Mesenchymal stem cell (in vitro differentiated cells and primary cell): ENCODE results near the gene SDHA.
A peak's percentile ranks its signal among the peaks of the same experiment; 100 is the strongest.

ENCODE experiments used
- DNase-seq: peaks from one replicate; pipeline ENCODE4 v3.0.0-alpha.2; 2013
- H2AFZ ChIP-seq: one replicate; pipeline ENCODE4 v1.6.1; 2013; ENCODE audit warnings: low read depth, mild to moderate bottlenecking, control low read depth, inconsistent platforms, low read length, moderate library complexity
- H2AK5ac ChIP-seq: 2 replicates; pipeline ENCODE4 v1.6.1; 2013; ENCODE audit warnings: low read length, moderate library complexity, mild to moderate bottlenecking, inconsistent platforms; ENCODE audit not compliant: severe bottlenecking
- H2BK120ac ChIP-seq: one replicate; pipeline ENCODE4 v1.6.1; 2013; ENCODE audit warnings: low read depth, mild to moderate bottlenecking, inconsistent platforms, low read length, moderate library complexity
- H2BK12ac ChIP-seq, 2 experiments: one replicate each; pipeline ENCODE4 v1.6.1; 2013; ENCODE audit warnings: inconsistent platforms in 2 of 2, low read length in 2 of 2, mild to moderate bottlenecking in 2 of 2, moderate library complexity in 2 of 2, control low read depth in 1 of 2
- H2BK15ac ChIP-seq: one replicate; pipeline ENCODE4 v1.6.1; 2013; ENCODE audit warnings: mild to moderate bottlenecking, low read depth, inconsistent platforms; ENCODE audit not compliant: poor library complexity, severe bottlenecking
- H2BK5ac ChIP-seq: 2 replicates; pipeline ENCODE4 v1.6.1; 2013; ENCODE audit warnings: low read depth, mild to moderate bottlenecking, low read length, control low read depth, inconsistent platforms; ENCODE audit not compliant: poor library complexity, severe bottlenecking
- H3K14ac ChIP-seq, 2 experiments: one replicate each; pipeline ENCODE4 v1.6.1; 2013; ENCODE audit warnings: inconsistent platforms in 2 of 2, low read length in 2 of 2, control low read depth in 1 of 2, mild to moderate bottlenecking in 1 of 2, moderate library complexity in 1 of 2
- H3K18ac ChIP-seq, 2 experiments: one replicate each; pipeline ENCODE4 v1.6.1; 2013; ENCODE audit warnings: inconsistent platforms in 2 of 2, low read length in 2 of 2, control low read depth in 1 of 2, low read depth in 1 of 2, mild to moderate bottlenecking in 1 of 2
- H3K23ac ChIP-seq, 2 experiments: one replicate each; pipeline ENCODE4 v1.6.1; 2013; ENCODE audit warnings: inconsistent platforms in 2 of 2, low read length in 2 of 2, mild to moderate bottlenecking in 2 of 2, moderate library complexity in 2 of 2, control low read depth in 1 of 2
- H3K27ac ChIP-seq: 2 replicates; pipeline ENCODE4 v1.5.1; 2013; ENCODE audit warnings: mild to moderate bottlenecking, moderate library complexity, low read length, control low read depth, inconsistent platforms; ENCODE audit not compliant: poor library complexity, severe bottlenecking
- H3K27me3 ChIP-seq, 2 experiments: 2 replicates each; pipeline versions ENCODE4 v1.6.1 to v1.7.0; 2013; ENCODE audit warnings: low read length in 2 of 2, mild to moderate bottlenecking in 2 of 2, moderate library complexity in 2 of 2, control low read depth in 1 of 2, inconsistent platforms in 1 of 2; ENCODE audit not compliant: control insufficient read depth in 1 of 2, insufficient read depth in 1 of 2
- H3K36me3 ChIP-seq, 2 experiments: 2 replicates each; pipeline versions ENCODE4 v1.6.1 to v1.7.0; 2013; ENCODE audit warnings: low read length in 2 of 2, control low read depth in 1 of 2, inconsistent platforms in 1 of 2, low read depth in 1 of 2, mild to moderate bottlenecking in 1 of 2; ENCODE audit not compliant: insufficient read depth in 2 of 2, control insufficient read depth in 1 of 2
- H3K4ac ChIP-seq, 2 experiments: one replicate each; pipeline ENCODE4 v1.6.1; 2013; ENCODE audit warnings: inconsistent platforms in 2 of 2, low read length in 2 of 2, mild to moderate bottlenecking in 2 of 2, moderate library complexity in 2 of 2, control low read depth in 1 of 2, low read depth in 1 of 2
- H3K4me1 ChIP-seq: 2 replicates; pipeline ENCODE4 v1.6.1; 2013; ENCODE audit warnings: low read depth, low read length, control low read depth; ENCODE audit not compliant: control insufficient read depth, insufficient read depth
- H3K4me2 ChIP-seq: 2 replicates; pipeline ENCODE4 v1.6.1; 2013; ENCODE audit warnings: low read length, mild to moderate bottlenecking, inconsistent platforms; ENCODE audit not compliant: poor library complexity, severe bottlenecking
- H3K4me3 ChIP-seq, 2 experiments: 2 replicates each; pipeline versions ENCODE4 v1.5.1 to v1.7.0; 2013; ENCODE audit warnings: low read length in 2 of 2, mild to moderate bottlenecking in 2 of 2, control low read depth in 1 of 2, low read depth in 1 of 2; ENCODE audit not compliant: insufficient read depth in 1 of 2
- H3K79me1 ChIP-seq: replicated peaks from 2 replicates; pipeline ENCODE4 v1.6.1; 2013; ENCODE audit warnings: mild to moderate bottlenecking, control low read depth, low read length, inconsistent platforms; ENCODE audit not compliant: poor library complexity, severe bottlenecking
- H3K9ac ChIP-seq: 2 replicates; pipeline ENCODE4 v1.7.0; 2013; ENCODE audit warnings: mild to moderate bottlenecking, low read length, moderate library complexity
- H3K9me3 ChIP-seq: 2 replicates; pipeline ENCODE4 v1.7.0; 2013; ENCODE audit warnings: mild to moderate bottlenecking, low read length; ENCODE audit not compliant: control insufficient read depth
- H4K8ac ChIP-seq: one replicate; pipeline ENCODE4 v1.6.1; 2013; ENCODE audit warnings: inconsistent platforms, mild to moderate bottlenecking, low read length, moderate library complexity
- H4K91ac ChIP-seq: one replicate; pipeline ENCODE4 v1.6.1; 2013; ENCODE audit warnings: mild to moderate bottlenecking, low read length, inconsistent platforms
- WGBS: methylation state at CpG from one replicate; pipeline ENCODE4 v1.1.7; 2013; ENCODE audit warnings: mixed read lengths; 5-methylcytosine and 5-hydroxymethylcytosine counted together

Gene SDHA

GRCh38 chr5:206406-206805 is 11.7 kb upstream of the SDHA start:
- 80% methylated on average over 11 of the region's 11 CpGs for WGBS
- H3K14ac ChIP-seq, result no peak overlapping the region
- H3K4me3 ChIP-seq, result no peak overlapping the region
- H2BK12ac ChIP-seq, result no peak overlapping the region
- H3K4me1 ChIP-seq, result peaks cover 3% of the 10 kb centered on the region
- H3K36me3 ChIP-seq, result peaks cover 32 to 42% of the 10 kb centered on the region in 2 experiments
- H2AFZ ChIP-seq, result no peak overlapping the region
- DNase-seq, result peak; percentile 28
- H3K9me3 ChIP-seq, result no peaks in the 10 kb centered on the region
- no peak overlapping the region for H2BK15ac ChIP-seq
- H4K91ac ChIP-seq, result no peak overlapping the region
- no peak overlapping the region for H4K8ac ChIP-seq
- no peak overlapping the region for H2AK5ac ChIP-seq
- no peak overlapping the region for H3K27ac ChIP-seq
- no peak overlapping the region for H2BK120ac ChIP-seq
- H3K4ac ChIP-seq, result no peak overlapping the region
- H2BK5ac ChIP-seq, result no peak overlapping the region
- no peaks in the 10 kb centered on the region for H3K27me3 ChIP-seq
- peak overlapping the region; percentile 17 for H3K9ac ChIP-seq
- no peak overlapping the region for H3K4me2 ChIP-seq
- no peak overlapping the region for H3K18ac ChIP-seq
- peaks cover 45% of the 10 kb centered on the region for H3K79me1 ChIP-seq
- no peak overlapping the region for H3K23ac ChIP-seq

GRCh38 chr5:206927-207536 is 11.1 kb upstream of the SDHA start:
- Histone ChIP-seq H3K36me3 (peaks cover 27 to 38% of the 10 kb centered on the region in 2 experiments), H3K4ac (no peak overlapping the region), H3K9ac (no peak overlapping the region), H3K4me1 (peaks cover 3% of the 10 kb centered on the region), H2BK12ac (no peak overlapping the region), H3K18ac (no peak overlapping the region), H3K23ac (no peak overlapping the region), H3K9me3 (no peaks in the 10 kb centered on the region), H3K27me3 (no peaks in the 10 kb centered on the region), H2BK120ac (no peak overlapping the region), H4K91ac (no peak overlapping the region), H3K79me1 (peaks cover 39% of the 10 kb centered on the region), H3K4me2 (no peak overlapping the region), H2BK15ac (no peak overlapping the region), H2AK5ac (no peak overlapping the region), H2AFZ (no peak overlapping the region), H4K8ac (no peak overlapping the region), H3K14ac (no peak overlapping the region), H2BK5ac (no peak overlapping the region), H3K27ac (no peak overlapping the region), H3K4me3 (no peak overlapping the region)
- DNase-seq, result no peak
- 86% methylated on average over 8 of the region's 8 CpGs for WGBS

GRCh38 chr5:207599-207998 is 10.5 kb upstream of the SDHA start:
- no peak overlapping the region for H2BK15ac ChIP-seq
- DNase-seq, result no peak
- no peak overlapping the region for H2BK12ac ChIP-seq
- no peak overlapping the region for H2BK5ac ChIP-seq
- no peak overlapping the region for H3K4me3 ChIP-seq
- peaks cover 27 to 33% of the 10 kb centered on the region in 2 experiments for H3K36me3 ChIP-seq
- no peak overlapping the region for H4K8ac ChIP-seq
- no peak overlapping the region for H3K18ac ChIP-seq
- H3K23ac ChIP-seq, result no peak overlapping the region
- H3K4me1 ChIP-seq, result peaks cover 3% of the 10 kb centered on the region
- H3K4ac ChIP-seq, result no peak overlapping the region
- no peaks in the 10 kb centered on the region for H3K9me3 ChIP-seq
- no peak overlapping the region for H3K14ac ChIP-seq
- H3K27me3 ChIP-seq, result no peaks in the 10 kb centered on the region
- H3K9ac ChIP-seq, result no peak overlapping the region
- H3K27ac ChIP-seq, result no peak overlapping the region
- no peak overlapping the region for H3K4me2 ChIP-seq
- 97% methylated on average over 7 of the region's 14 CpGs for WGBS
- no peak overlapping the region for H2BK120ac ChIP-seq
- peaks cover 34% of the 10 kb centered on the region for H3K79me1 ChIP-seq
- no peak overlapping the region for H2AK5ac ChIP-seq
- H4K91ac ChIP-seq, result no peak overlapping the region
- no peak overlapping the region for H2AFZ ChIP-seq

GRCh38 chr5:208449-209114 is 9.5 kb upstream of the SDHA start:
- Histone ChIP-seq H3K36me3 (peaks cover 25 to 31% of the 10 kb centered on the region in 2 experiments), H2BK12ac (no peak overlapping the region), H4K91ac (no peak overlapping the region), H3K27ac (no peak overlapping the region), H3K4ac (no peak overlapping the region), H2BK5ac (no peak overlapping the region), H3K9me3 (peaks cover 2% of the 10 kb centered on the region), H2AFZ (no peak overlapping the region), H3K18ac (no peak overlapping the region), H3K4me2 (no peak overlapping the region), H3K14ac (no peak overlapping the region), H3K4me1 (peaks cover 3% of the 10 kb centered on the region), H3K9ac (no peak overlapping the region), H2BK15ac (no peak overlapping the region), H2AK5ac (no peak overlapping the region), H3K4me3 (no peak overlapping the region), H3K27me3 (no peaks in the 10 kb centered on the region), H4K8ac (no peak overlapping the region), H3K79me1 (peaks cover 31% of the 10 kb centered on the region), H2BK120ac (no peak overlapping the region), H3K23ac (no peak overlapping the region)
- DNase-seq, result no peak
- 95% methylated on average over 15 of the region's 15 CpGs for WGBS
